NCI-H2081 (cell line): Measurements from ENCODE around the gene CERS1.

Source experiments
- DNase-seq, 2 experiments: peaks; one replicate each; lab custom pipeline; 2025; lab: John Stamatoyannopoulos, UW

CERS1 gene

DNA sequence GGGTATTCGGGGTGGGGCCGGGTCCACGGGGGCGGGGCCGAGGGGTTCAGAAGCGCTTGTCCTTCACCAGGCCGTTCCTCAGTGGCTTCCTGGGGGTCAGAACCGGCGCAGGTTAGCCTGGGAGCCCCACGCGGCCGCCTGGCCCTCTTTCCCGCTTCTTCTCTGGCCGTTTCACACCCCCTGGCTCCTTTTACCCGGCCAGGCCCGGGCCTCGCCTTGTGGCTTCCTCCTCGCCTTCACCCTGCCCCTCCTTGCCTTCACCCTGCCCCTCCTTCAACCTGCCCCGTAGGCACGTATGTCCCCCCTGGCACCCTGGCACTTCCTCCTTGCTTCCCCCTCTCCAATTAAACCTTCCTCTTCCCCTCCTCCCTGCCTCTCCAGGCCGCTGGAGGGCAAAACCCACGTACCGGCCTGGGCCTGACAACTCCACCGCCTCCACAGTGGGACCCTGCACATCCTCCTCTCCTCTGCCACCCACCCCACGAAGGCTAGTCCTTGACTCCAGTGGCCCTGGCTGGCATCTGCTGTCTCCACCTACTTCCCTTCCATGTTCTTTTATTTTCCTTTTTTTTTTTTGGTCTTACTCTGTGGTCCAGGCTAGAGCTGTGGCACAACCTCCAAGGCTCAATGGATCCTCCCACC lies 25.3 kb downstream of the CERS1 start:
- DNase-seq = no peak

DNA sequence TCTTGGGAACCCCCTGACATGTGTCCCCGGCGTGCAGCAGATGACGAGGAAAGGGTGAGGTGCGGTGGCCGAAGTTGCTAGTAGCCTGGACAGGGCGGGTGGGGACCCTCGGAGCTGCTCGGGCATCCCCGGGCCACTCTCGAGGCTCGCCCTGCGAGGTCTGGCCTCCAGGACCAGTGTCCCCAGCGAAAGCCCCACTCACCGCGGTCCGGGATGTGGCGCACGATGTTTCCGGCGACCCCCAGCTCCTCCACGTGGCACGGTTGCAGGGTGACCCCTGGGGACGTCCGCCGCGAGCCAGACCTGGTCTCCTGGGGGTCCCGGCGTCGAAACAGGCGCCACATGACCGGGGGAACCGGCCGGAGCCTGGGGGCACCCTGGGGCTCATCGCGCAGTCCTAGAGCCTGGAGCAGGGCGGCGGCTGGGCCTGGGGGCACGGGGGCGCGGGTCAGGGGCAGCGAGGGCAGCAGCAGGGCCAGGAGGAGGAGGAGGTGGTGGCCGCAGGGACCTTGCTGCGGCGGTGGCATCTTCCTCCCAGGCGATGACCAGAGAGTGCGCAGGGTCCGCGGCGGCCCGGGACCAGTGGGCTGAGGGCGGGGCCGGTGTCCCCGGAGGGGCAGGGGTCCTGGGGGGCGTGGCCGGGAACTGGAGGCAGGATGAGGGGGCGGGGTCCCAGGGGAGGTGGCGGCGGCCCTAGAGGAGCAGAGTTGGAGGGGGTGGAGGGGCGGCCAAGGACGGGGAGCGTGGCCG lies 26.0 kb downstream of the CERS1 start:
- DNase-seq = no peak

DNA sequence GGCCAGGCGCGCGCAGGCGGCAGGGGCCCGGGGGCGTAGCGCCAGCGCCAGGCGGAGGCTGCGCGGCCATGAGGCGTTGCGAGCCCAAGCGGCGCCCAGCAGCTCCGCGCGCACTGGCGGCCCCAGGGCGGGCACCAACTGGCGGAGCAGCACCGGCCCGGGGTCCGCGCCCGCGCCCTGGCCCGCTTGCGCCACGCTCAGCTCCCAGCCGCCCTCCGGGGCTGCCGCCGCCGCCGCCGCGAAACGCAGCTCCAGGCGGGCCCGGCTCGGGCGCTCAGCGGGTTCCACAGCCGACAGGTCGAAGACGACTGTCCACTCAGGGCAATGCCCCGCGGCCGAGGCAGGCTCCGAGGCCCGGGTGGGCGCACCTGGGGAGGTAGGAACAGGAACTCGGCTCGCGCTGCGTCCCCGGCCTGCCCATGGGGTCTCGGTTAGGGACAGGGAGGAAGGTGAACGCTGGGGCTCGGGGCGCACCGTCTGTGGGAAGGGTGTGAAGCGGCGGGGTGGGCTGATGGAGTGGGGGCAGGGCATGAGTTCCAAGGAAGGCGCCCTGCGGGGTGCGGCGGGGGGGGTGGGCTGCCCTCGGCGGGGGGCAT lies 26.8 kb downstream of the CERS1 start:
- no peak for DNase-seq

DNA sequence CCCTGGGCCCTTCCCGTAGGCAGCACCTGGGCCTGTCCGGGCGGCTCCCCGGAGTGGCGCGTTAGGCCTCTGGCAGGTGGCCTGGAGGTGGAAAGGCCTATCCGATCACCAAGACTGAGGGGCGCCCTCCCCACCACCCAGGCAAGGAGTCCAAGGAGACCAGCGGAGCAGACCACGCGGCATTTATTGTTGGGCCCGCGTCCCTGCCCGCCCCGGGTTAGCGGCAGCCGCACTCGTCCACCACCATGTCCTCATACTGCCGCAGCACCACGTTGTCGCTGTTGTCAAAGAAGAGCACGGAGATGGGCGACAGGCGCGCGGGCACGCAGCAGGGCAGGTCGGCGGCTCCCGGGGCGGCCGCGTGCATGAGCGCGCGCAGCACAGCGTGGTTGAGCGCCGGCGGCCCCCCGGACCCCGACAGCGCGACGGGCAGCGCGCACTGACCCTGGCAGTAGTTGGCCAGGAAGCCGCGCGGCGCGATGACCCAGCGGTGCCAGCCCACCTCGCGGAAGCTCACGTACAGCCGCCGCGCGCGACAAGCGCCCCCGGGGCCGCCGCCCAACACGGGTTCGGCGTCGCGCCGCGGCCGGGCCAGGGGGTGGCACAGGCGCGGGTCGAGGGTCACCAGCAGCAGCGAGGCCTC lies 27.5 kb downstream of the CERS1 start:
- no peak for DNase-seq

DNA sequence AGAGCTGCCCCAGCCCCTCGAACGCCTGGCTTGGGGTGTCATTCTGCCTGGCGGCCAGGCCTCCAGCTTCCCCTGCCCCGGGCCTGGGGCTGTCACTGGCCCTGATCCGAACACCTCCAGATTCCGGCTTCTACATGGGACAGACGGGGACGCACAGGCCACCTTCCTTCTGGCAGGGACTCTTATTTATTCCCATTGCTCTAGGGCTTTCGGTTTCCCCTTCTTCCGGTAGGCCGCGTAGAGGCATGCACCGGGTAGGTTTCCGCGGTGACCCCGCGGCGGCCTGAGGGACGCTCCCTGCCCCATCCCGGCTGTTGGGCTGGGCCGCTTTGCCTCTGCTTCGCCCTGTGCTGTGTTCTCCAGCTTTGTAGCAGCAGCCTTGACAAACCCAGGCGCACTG lies 28.2 kb downstream of the CERS1 start:
- no peak for DNase-seq

DNA sequence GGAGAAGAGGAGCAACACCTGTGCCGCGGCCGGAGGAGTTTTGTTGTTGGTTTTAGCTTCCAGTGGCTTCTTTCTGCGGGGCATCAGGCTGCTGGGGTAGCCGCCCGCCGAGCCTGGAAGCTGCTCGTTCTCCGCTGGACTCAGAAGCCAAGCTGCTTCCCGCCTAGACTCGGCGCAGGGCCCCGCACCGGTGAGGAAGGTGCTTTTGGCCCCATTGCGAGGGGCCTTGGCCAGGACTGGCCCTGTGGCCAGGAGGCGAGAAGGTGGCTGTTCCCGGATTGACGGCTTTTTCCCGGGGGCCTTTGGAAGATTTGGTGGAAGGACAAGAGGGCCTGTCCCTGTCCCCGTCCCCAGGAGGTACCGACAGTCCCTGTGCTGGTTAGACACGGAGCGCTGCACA lies 28.8 kb downstream of the CERS1 start:
- DNase-seq = no peak

DNA sequence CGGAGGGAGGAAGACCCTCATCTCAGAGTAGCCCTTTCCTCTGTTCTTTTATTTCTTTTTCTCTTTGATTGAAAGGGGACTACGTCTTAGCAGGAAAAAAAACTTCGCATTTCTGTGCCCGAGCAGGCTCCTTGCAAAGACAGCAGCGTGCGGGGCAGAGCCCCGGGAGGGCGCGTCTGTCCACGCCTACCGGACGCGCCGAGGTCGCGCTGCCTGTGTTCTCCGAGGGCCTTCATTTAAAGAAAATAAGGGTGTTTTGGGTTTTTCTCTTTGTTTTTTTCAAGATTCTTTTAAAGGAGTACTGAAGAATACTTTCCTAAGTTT lies 29.2 kb downstream of the CERS1 start:
- DNase-seq = no peak

DNA sequence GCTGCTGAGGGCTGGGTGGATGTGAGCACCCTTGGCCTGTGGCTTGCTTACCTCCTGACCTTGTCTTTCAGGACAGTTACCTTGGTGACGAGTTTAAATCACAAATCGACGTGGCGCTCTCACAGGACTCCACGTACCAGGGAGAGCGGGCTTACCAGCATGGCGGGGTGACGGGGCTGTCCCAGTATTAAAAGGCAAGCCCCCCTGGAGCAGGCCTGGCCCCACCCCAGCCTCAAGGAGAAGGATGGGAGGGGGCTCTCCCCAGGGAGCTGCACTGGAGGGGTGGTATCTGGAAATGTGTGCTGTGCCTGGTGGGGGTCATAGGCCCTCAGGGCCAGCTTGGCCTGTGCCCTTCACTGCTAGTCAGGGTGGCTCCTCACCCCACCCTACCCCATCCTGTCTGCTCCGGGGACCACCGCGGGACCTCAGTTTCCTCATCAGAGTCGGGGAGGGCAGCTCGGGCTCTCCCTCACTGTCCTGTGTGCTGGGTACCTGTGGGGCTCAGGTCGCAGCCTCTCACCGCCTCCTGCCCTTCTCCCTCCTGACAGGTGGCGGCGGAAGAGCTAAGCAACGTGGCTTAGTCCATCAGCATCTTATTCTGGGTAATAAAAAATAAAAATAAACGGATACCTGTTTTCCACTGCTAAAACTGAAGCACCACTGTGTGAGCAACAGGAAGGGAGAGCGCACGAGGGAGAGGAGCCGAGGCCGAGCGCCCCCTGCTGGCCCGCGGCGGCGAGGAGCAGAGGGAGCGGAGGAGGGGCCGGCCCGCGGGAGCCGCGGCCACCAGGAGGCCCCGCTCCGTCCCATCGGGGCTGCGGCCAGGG lies 29.8 kb downstream of the CERS1 start:
- DNase-seq = no peak

DNA sequence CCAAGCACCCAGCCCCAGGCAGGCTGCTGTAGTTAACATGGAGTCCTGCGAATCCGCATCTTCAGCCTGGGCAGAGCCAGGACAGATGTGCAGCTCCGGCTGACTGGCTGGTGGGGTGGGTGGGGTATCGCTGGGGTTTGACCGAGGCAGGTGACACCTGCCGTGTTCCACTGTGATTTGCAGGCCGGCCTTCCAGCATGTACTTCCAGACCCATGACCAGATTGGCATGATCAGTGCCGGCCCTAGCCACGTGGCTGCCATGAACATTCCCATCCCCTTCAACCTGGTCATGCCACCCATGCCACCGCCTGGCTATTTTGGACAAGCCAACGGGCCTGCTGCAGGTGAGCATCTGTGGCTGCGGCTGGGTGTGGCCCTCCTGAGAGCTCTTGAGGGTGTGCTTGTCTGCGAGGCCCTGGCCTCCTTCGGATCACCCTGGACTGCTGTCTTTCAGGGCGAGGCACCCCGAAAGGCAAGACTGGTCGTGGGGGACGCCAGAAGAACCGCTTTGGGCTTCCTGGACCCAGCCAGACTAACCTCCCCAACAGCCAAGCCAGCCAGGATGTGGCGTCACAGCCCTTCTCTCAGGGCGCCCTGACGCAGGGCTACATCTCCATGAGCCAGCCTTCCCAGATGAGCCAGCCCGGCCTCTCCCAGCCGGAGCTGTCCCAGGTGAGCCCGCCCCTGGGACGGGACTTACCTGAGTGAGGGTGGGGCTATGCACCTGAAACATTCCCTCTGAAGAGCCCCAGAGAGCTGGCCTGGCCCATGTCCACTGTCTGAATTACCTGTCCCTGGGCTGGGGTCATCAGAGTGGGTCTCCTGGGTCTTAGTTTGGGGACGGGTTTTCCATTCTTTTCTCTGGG lies 30.6 kb downstream of the CERS1 start:
- DNase-seq = no peak

DNA sequence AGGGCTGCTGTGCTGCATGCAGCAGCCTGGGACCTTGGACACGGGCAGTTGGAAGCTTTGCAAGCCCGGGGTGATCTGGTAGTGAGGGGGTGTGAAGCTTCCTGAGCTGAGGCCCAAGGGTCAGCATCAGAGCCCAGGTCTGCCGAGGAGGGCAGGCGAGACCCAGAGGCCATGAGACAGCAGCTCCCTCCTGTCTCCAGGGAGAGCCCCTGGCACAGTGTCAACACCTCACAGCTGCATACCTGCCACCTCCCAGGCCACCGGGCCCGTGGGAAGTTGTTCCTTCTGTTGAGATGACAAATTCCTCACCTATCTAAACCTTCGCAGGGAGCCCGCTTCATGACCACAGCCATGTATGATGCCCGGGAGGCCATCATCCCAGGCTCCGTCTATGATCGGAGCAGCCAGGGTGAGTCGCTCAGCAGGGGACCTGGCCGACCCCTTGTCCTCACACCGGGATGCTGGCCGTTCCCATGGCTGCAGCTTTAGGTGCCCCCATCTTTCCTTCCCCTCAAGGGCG lies 32.1 kb downstream of the CERS1 start:
- no peak for DNase-seq

DNA sequence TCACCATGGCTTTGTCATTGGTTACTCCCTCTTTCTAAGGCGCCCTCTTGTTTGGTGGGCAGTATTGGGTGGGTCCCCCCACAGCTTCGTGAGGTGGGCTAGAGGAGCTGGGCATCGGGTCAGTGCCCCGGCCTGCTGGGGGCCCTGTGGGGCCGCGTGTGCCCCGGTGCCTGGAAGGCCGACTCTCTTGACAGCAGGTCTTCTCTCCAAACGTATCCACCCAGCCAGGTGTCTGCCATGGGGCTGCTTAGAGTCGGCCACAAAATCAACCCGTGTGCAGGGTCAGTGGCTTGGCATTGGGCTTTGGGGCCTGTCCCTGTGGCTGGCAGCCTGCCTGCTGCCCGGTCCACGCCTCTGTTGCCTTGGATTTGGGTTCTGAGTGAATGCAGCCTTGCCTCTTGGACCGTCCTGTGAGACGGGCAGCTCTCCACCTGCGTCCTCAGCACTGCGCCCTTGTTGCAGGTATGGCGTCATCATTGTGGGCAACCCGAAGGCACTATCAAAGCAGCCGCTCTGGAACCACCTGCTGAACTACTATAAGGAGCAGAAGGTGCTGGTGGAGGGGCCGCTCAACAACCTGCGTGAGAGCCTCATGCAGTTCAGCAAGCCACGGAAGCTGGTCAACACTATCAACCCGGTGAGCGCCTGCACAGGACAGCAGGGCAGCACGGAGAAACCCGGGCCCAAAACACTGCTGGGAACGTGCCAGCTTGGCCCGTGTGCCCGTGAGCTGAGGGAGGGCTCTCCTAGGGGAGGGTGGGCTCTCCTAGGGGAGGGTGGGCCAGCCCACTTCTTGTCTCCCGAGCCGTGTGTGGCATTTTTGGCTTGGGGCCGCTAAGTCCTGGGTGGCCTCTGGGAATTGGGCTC lies 32.7 kb downstream of the CERS1 start:
- DNase-seq = no peak

DNA sequence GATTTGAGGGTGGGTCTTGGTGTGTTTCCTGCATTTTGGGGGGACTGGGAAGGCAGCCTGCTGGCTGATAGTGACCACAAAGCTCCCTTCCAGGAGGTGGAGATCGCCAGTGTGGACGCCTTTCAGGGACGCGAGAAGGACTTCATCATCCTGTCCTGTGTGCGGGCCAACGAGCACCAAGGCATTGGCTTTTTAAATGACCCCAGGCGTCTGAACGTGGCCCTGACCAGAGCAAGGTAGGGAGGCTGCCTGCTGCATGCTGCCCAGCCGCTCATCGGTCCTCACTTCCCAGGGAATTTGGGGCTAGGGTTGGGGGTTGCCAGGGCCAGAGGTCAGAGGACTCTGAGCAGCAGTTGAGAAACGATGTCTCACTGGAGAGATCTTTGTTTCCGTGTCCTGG lies 34.0 kb downstream of the CERS1 start:
- DNase-seq = no peak

DNA sequence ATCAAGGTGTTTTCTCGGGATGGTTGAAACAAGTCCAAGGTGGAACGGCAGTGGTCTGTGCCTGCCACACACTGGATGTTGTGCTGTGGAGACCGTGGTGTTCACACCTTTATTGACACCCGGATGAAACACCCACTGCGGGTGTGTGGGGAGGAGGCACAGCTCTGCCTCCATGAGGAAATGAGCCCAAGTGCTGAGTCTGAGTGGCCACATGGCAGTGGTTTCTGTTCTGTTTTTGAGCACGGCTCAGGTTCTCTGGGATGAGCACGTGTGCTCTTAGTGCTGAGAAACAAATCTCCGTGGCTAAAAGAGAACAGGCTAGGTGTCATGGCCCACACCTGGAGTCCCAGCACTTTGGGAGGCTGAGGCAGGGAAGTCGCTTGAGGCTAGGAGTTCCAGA lies 34.7 kb downstream of the CERS1 start:
- no peak for DNase-seq

DNA sequence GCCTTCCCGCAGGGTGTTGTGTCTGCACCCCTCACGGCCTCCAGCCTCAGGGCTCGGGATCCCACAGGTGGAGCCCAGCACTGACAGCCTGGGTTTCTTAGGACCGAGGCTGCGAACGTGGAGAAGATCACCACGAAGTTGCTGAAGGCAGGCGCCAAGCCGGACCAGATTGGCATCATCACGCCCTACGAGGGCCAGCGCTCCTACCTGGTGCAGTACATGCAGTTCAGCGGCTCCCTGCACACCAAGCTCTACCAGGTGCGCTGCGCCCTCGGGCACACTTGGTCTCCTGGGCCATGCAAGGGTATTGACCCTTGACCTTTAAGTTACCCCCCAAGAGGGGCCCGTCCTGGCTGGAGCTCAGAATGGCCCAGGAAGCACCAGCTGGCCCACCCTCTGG lies 35.2 kb downstream of the CERS1 start:
- DNase-seq = no peak

DNA sequence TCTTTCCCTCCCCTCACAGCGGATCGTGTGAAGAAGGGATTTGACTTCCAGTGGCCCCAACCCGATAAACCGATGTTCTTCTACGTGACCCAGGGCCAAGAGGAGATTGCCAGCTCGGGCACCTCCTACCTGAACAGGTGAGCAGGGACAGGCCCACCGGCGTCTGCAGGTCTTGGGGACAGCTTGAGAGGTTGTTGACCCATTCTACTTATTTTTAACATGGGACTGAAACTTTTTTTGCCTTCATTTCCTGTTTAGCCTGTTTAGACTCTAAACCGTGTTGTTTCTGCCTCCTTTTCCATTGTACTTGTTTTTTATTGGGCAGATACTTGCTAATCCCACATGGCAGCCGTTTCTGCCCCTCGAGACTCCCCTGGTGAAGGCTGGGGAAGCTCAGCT lies 35.7 kb downstream of the CERS1 start:
- no peak for DNase-seq

DNA sequence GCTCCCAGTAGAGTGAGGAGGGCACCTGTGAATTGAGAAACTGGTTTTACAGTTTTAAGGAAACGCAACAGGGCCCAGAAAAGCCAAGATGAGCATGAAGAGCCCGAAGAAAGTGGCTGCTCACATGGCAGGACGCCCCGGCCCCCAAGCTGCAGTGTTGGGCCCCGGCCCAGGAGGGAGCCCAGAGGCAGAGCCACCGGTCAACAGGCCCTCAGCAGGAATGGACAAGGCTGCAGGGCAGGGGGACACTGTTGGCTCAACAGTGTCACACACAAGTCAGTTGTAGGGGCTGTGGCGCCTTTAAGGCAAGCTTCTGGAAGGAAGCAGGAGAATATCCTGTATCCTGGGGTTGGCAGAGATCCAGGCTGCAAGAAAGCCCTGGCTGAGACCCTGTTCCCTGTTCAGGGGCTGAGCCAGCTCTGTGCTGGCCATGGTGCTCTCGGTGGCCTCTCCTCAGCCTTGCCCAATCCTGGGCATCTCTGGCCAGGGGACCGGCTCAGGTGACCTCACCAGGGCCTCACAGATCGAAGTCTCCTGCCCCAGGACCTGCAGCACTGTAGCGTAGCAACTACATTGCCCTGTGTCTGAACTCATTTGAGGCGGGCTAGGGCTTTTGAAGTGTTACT lies 36.2 kb downstream of the CERS1 start:
- no peak for DNase-seq

DNA sequence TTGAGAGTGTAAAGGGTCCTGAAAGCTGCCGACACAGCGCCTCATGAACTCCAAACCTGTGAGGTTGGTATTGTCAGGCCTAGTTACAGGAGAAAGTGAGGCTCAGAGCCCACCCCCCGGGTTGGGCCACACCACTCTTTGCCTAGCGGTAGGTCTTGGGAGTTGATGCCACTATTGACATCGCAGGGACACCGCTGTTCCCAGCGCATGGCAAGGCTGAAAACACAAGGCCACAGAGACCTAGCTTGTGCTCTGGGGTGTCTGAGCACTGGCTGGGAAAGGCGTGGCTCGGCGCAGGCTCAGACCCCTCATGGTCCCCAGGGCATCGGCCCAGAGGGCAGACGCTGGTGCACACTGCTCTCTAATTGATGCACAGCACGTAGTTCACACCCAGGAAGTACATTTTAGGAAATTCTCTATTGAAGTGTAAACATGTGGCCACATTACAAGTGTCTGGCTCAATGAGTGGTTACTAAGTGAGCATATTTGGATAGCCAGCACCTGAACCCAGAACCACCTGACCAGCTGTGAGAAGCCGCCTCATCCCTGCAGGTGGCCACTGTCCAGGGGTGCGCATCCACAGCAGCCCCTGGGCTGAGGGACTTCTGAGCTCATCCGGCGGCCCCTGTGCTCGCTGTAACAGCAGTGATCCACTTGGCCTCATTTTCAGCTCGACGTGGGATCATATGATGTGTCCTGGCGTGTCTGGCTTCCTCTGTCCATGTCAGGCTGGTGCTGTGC lies 36.9 kb downstream of the CERS1 start:
- peak in 1 of 2 experiments; percentile 4 for DNase-seq

DNA sequence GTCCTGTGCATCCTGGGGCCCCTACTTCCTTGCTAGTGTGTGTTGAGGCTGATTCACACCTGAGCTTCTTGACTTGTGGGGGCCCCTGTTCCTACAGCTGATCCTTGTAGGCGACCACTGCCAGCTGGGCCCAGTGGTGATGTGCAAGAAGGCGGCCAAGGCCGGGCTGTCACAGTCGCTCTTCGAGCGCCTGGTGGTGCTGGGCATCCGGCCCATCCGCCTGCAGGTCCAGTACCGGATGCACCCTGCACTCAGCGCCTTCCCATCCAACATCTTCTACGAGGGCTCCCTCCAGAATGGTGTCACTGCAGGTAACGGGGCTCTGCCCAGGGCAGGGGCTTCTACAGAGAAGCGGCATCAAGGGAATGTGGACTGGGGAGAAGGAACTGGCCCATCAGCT lies 38.7 kb downstream of the CERS1 start:
- no peak for DNase-seq
